HepG2 (cell line): ENCODE results near the gene KIF1C. TPM values are rescaled to one million over a fixed set of nuclear protein-coding genes. Genes with fewer than 3 reads are reported as not detected.

Experiments used
- CC2D1A ChIP-seq: sonication (generic); formaldehyde crosslinking; IDR thresholded peaks from 2 replicates; pipeline ENCODE4 v1.8.1; 2023; ENCODE audit warnings: mild to moderate bottlenecking, missing genetic modification reagents
- ONECUT2 ChIP-seq: sonication (generic); formaldehyde crosslinking; IDR thresholded peaks from 2 replicates; pipeline ENCODE4 v1.4.0; 2020; ENCODE audit warnings: missing genetic modification reagents
- REST ChIP-seq, 2 experiments: IDR thresholded peaks; 2 replicates each; pipeline ENCODE4 v1.6.1; 2011 to 2012; ENCODE audit warnings: low read length in 2 of 2, borderline replicate concordance in 1 of 2, low read depth in 1 of 2, mild to moderate bottlenecking in 1 of 2, moderate library complexity in 1 of 2
- SAFB2 ChIP-seq: sonication (generic); formaldehyde crosslinking; IDR thresholded peaks from 2 replicates; pipeline ENCODE4 v1.5.1; 2020; ENCODE audit warnings: missing genetic modification reagents, low read depth, mild to moderate bottlenecking, borderline replicate concordance
- SP1 ChIP-seq, 2 experiments: fragments of 450-650 bp in 1 of 2; sonication (generic) in 1 of 2; formaldehyde crosslinking in 1 of 2; IDR thresholded peaks; 2 replicates each; pipeline versions ENCODE4 v1.4.0 to v1.6.1; 2016 to 2020; ENCODE audit warnings: missing genetic modification reagents in 1 of 2
- STAT5B ChIP-seq: sonication (generic); formaldehyde crosslinking; IDR thresholded peaks from 2 replicates; pipeline ENCODE4 v1.4.0; 2020; ENCODE audit warnings: missing genetic modification reagents
- ZNF451 ChIP-seq: sonication (generic); formaldehyde crosslinking; IDR thresholded peaks from 2 replicates; pipeline ENCODE4 v1.5.0; 2020; ENCODE audit warnings: mild to moderate bottlenecking, missing genetic modification reagents
- ZSCAN9 ChIP-seq: IDR thresholded peaks from 2 replicates; pipeline ENCODE4 v1.6.1; 2016; ENCODE audit warnings: borderline replicate concordance
- polyA plus RNA-seq, 8 experiments: library from polyadenylated mRNA; depleted of rRNA in 3 of 8; stranded (reverse) in 7 of 8; unstranded in 1 of 8; fragments of >200 nt; fragmentation: Illumina TruSeq in 4 of 8; extraction: Trizol in 4 of 8; gene quantifications; 2 replicates each; pipeline versions ENCODE4 v1.2.1 to v1.2.3, GENCODE V29; 2011 to 2016; ENCODE audit warnings: low read depth in 4 of 8, missing spikeins in 1 of 8, mixed read lengths in 1 of 8; ENCODE audit not compliant: insufficient read depth in 1 of 8
- total RNA-seq, 5 experiments: library from RNA; depleted of rRNA; stranded (reverse); fragments of >200 nt; fragmentation: Illumina TruSeq; extraction: Trizol; gene quantifications; 2 replicates each; pipeline ENCODE4 v1.2.3, GENCODE V29; 2016; ENCODE audit warnings: low read depth in 1 of 5
- TF ChIP-seq, protein P1 (sequence below): IDR thresholded peaks from 2 replicates; pipeline ENCODE4 v1.6.1; 2016; ENCODE audit warnings: missing compliant biosample characterization, missing genetic modification reagents, borderline replicate concordance
- TF ChIP-seq, protein P2 (sequence below): sonication (generic); formaldehyde crosslinking; IDR thresholded peaks from 2 replicates; pipeline ENCODE4 v1.5.0; 2020; ENCODE audit warnings: missing genetic modification reagents, mild to moderate bottlenecking, borderline replicate concordance
- TF ChIP-seq, protein P3 (sequence below): sonication (generic); formaldehyde crosslinking; IDR thresholded peaks from 2 replicates; pipeline ENCODE4 v1.8.1; 2022; ENCODE audit warnings: mild to moderate bottlenecking, missing genetic modification reagents
- TF ChIP-seq, protein P4 (sequence below), 2 experiments: sonication (generic) in 1 of 2; formaldehyde crosslinking in 1 of 2; IDR thresholded peaks; 2 replicates each; pipeline versions ENCODE4 v1.6.1 to v1.9.0; 2014 to 2022; ENCODE audit warnings: antibody characterized with exemption in 1 of 2, borderline replicate concordance in 1 of 2, inconsistent platforms in 1 of 2, low read depth in 1 of 2, missing genetic modification reagents in 1 of 2
- TF ChIP-seq, protein P5 (sequence below): sonication (generic); formaldehyde crosslinking; IDR thresholded peaks from 2 replicates; pipeline ENCODE4 v1.4.0; 2020; ENCODE audit warnings: missing genetic modification reagents

KIF1C gene
- total and polyA plus RNA-seq, 2 of the 13 experiments (the other 11 are each of a cell fraction or from before 2014, with no cell fraction given) = 70.0 to 104 TPM

DNA sequence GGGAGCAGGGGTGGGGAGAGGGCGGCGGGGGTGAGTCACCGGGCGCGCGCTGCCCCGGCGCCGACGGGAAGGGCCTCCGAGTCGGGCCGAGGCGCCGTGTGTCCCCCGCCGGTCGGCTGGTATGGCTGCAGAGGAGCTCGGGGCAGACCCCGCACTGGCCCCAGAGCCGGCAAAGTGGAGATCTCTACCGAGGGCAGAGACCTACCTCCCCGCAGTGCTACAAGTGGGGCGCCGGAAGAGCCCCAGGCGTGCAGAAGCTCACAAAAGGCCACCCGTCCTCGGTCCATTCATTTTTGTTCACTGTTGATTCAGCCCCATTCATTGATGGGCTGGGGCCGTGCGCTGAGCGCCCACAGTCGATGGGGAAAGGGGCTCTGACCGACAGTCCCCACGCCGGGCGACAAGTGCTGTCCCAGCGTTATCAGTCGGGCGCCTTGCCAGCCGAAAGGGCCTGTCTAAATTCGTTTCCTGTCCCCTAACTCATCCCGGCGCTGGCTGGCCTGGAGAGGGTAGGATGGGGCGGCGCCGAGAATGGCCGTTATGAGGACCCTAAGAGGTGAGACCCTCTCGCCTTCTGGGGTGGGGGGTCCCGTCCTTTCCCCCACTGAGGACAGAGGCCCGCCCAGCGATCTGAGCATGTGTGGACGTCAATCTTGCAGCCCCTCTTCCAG, 47.5 kb upstream of the KIF1C start (continued):
- no peak for TF ChIP-seq REST (IDR thresholded peaks at IDR 0.05; ENCODE audit: borderline replicate concordance in 1 of 2, low read depth in 1 of 2, low read length in 2 of 2)
- no peak for TF ChIP-seq ZNF451 (CRISPR knock-in tag)
- no peak for TF ChIP-seq ONECUT2 (CRISPR knock-in tag)
- TF ChIP-seq, protein P1, sequence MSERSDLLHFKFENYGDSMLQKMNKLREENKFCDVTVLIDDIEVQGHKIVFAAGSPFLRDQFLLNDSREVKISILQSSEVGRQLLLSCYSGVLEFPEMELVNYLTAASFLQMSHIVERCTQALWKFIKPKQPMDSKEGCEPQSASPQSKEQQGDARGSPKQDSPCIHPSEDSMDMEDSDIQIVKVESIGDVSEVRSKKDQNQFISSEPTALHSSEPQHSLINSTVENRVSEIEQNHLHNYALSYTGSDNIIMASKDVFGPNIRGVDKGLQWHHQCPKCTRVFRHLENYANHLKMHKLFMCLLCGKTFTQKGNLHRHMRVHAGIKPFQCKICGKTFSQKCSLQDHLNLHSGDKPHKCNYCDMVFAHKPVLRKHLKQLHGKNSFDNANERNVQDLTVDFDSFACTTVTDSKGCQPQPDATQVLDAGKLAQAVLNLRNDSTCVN (CRISPR knock-in tag) = no peak
- no peak for TF ChIP-seq SP1 (IDR thresholded peaks at IDR 0.05)
- TF ChIP-seq SP1 (CRISPR knock-in tag; IDR thresholded peaks at IDR 0.05) = no peak
- no peak for TF ChIP-seq STAT5B (CRISPR knock-in tag)
- TF ChIP-seq ZSCAN9 (CRISPR knock-in tag) = no peak
- peak; percentile 48 for TF ChIP-seq SAFB2
- TF ChIP-seq, protein P2, sequence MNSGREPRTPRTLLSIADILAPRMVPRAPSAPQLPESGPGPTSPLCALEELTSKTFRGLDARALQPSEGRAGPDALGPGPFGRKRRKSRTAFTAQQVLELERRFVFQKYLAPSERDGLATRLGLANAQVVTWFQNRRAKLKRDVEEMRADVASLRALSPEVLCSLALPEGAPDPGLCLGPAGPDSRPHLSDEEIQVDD (CRISPR knock-in tag) = no peak
- TF ChIP-seq CC2D1A (CRISPR knock-in tag) = no peak
- TF ChIP-seq, protein P3, sequence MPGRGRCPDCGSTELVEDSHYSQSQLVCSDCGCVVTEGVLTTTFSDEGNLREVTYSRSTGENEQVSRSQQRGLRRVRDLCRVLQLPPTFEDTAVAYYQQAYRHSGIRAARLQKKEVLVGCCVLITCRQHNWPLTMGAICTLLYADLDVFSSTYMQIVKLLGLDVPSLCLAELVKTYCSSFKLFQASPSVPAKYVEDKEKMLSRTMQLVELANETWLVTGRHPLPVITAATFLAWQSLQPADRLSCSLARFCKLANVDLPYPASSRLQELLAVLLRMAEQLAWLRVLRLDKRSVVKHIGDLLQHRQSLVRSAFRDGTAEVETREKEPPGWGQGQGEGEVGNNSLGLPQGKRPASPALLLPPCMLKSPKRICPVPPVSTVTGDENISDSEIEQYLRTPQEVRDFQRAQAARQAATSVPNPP (CRISPR knock-in tag) = no peak
- TF ChIP-seq, protein P4, sequence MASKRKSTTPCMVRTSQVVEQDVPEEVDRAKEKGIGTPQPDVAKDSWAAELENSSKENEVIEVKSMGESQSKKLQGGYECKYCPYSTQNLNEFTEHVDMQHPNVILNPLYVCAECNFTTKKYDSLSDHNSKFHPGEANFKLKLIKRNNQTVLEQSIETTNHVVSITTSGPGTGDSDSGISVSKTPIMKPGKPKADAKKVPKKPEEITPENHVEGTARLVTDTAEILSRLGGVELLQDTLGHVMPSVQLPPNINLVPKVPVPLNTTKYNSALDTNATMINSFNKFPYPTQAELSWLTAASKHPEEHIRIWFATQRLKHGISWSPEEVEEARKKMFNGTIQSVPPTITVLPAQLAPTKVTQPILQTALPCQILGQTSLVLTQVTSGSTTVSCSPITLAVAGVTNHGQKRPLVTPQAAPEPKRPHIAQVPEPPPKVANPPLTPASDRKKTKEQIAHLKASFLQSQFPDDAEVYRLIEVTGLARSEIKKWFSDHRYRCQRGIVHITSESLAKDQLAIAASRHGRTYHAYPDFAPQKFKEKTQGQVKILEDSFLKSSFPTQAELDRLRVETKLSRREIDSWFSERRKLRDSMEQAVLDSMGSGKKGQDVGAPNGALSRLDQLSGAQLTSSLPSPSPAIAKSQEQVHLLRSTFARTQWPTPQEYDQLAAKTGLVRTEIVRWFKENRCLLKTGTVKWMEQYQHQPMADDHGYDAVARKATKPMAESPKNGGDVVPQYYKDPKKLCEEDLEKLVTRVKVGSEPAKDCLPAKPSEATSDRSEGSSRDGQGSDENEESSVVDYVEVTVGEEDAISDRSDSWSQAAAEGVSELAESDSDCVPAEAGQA (IDR thresholded peaks at IDR 0.05; ENCODE audit: low read depth) = no peak
- TF ChIP-seq, protein P4 (CRISPR knock-in tag; IDR thresholded peaks at IDR 0.05; ENCODE audit: borderline replicate concordance) = no peak
- TF ChIP-seq, protein P5, sequence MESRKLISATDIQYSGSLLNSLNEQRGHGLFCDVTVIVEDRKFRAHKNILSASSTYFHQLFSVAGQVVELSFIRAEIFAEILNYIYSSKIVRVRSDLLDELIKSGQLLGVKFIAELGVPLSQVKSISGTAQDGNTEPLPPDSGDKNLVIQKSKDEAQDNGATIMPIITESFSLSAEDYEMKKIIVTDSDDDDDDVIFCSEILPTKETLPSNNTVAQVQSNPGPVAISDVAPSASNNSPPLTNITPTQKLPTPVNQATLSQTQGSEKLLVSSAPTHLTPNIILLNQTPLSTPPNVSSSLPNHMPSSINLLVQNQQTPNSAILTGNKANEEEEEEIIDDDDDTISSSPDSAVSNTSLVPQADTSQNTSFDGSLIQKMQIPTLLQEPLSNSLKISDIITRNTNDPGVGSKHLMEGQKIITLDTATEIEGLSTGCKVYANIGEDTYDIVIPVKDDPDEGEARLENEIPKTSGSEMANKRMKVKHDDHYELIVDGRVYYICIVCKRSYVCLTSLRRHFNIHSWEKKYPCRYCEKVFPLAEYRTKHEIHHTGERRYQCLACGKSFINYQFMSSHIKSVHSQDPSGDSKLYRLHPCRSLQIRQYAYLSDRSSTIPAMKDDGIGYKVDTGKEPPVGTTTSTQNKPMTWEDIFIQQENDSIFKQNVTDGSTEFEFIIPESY (CRISPR knock-in tag) = no peak
